WTC11 (cell line): ENCODE results near the gene MYOF.

ENCODE experiments used
- ATF3 ChIP-seq: sonication (generic); formaldehyde crosslinking; conservative IDR thresholded peaks from 2 replicates; pipeline ENCODE4 v1.8.1; 2022; ENCODE audit warnings: mild to moderate bottlenecking, missing genetic modification reagents
- CTCF ChIP-seq: fragments of 200-600 bp; IDR thresholded peaks from 2 replicates; pipeline ENCODE4 v1.8.0; 2022; ENCODE audit warnings: antibody characterized with exemption
- FOXP1 ChIP-seq: sonication (generic); formaldehyde crosslinking; IDR thresholded peaks from 2 replicates; pipeline ENCODE4 v1.8.0; 2022; ENCODE audit warnings: missing genetic modification reagents, mild to moderate bottlenecking, moderate library complexity, borderline replicate concordance
- HMGXB4 ChIP-seq: sonication (generic); formaldehyde crosslinking; IDR thresholded peaks from 2 replicates; pipeline ENCODE4 v1.8.1; 2023; ENCODE audit warnings: mild to moderate bottlenecking, moderate library complexity, missing genetic modification reagents
- NFYB ChIP-seq: sonication (generic); formaldehyde crosslinking; conservative IDR thresholded peaks from 2 replicates; pipeline ENCODE4 v1.8.0; 2022; ENCODE audit warnings: low read depth, missing genetic modification reagents
- ZNF512 ChIP-seq: sonication (generic); formaldehyde crosslinking; IDR thresholded peaks from 2 replicates; pipeline ENCODE4 v1.8.1; 2022; ENCODE audit warnings: missing genetic modification reagents, borderline replicate concordance
- ZNF671 ChIP-seq: fragments of 250-450 bp; sonication (Bioruptor Pico); IDR thresholded peaks from 2 replicates; pipeline ENCODE4 v1.8.0; 2021; ENCODE audit warnings: mild to moderate bottlenecking

- TF ChIP-seq CTCF (no peak), ZNF512 (CRISPR knock-in tag) (no peak), HMGXB4 (CRISPR knock-in tag) (no peak), FOXP1 (no peak), ZNF671 (CRISPR knock-in tag) (no peak), ATF3 (CRISPR knock-in tag) (no peak), NFYB (no peak)
Observed at GRCh38 chr10:93420944-93421825, 60.9 kb downstream of the MYOF start.
